ENCODE measurements around the gene ESR1.
"Not testable (repeated sequence)": the region's sequence is repeated elsewhere in the genome, so short reads cannot be mapped to it uniquely, and the experiment has no call there.

- TF ChIP-seq, protein P1, sequence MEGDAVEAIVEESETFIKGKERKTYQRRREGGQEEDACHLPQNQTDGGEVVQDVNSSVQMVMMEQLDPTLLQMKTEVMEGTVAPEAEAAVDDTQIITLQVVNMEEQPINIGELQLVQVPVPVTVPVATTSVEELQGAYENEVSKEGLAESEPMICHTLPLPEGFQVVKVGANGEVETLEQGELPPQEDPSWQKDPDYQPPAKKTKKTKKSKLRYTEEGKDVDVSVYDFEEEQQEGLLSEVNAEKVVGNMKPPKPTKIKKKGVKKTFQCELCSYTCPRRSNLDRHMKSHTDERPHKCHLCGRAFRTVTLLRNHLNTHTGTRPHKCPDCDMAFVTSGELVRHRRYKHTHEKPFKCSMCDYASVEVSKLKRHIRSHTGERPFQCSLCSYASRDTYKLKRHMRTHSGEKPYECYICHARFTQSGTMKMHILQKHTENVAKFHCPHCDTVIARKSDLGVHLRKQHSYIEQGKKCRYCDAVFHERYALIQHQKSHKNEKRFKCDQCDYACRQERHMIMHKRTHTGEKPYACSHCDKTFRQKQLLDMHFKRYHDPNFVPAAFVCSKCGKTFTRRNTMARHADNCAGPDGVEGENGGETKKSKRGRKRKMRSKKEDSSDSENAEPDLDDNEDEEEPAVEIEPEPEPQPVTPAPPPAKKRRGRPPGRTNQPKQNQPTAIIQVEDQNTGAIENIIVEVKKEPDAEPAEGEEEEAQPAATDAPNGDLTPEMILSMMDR (conservative IDR thresholded peaks at IDR 0.05 in 1 of 2, IDR thresholded peaks at IDR 0.05 in 1 of 2; ENCODE audit: extremely low read depth in 1 of 2, insufficient read depth in 1 of 2, low read depth in 1 of 2, low read length in 2 of 2), result not testable (repeated sequence)
- not testable (repeated sequence) for TF ChIP-seq EZH2 (IDR thresholded peaks at IDR 0.05; ENCODE audit: borderline replicate concordance, low read length)
These were observed 226.3 kb downstream of the ESR1 start for GRCh38 chr6:152033765-152034164.
